K562 (cell line): Measurements from ENCODE around the gene KRTAP4-8. TPM values are rescaled to one million over a fixed set of nuclear protein-coding genes. Genes with fewer than 3 reads are reported as not detected.

Experiments used
- ARID1B ChIP-seq: fragments of 450-650 bp; IDR thresholded peaks from 2 replicates; pipeline ENCODE4 v1.6.1; 2016; ENCODE audit warnings: antibody characterized with exemption, mild to moderate bottlenecking, inconsistent platforms
- DPF2 ChIP-seq: fragments of 450-650 bp; IDR thresholded peaks from 2 replicates; pipeline ENCODE4 v1.6.1; 2016
- HDAC1 ChIP-seq, 2 experiments: fragments of 450-650 bp; IDR thresholded peaks; 2 replicates each; pipeline ENCODE4 v1.6.1; 2016 to 2017; ENCODE audit warnings: inconsistent platforms in 1 of 2, mild to moderate bottlenecking in 1 of 2, moderate library complexity in 1 of 2
- LEF1 ChIP-seq: fragments of 450-650 bp; IDR thresholded peaks from 2 replicates; pipeline ENCODE4 v1.6.1; 2016; ENCODE audit warnings: mild to moderate bottlenecking
- MCM3 ChIP-seq: fragments of 450-650 bp; IDR thresholded peaks from 2 replicates; pipeline ENCODE4 v1.6.1; 2016
- MYC ChIP-seq, 2 experiments: fragments of 250-450 bp in 1 of 2; sonication (Bioruptor Pico) in 1 of 2; IDR thresholded peaks; 2 replicates each; pipeline versions ENCODE4 v1.5.1 to v1.6.1; 2012 to 2021; ENCODE audit warnings: low read depth in 2 of 2, borderline replicate concordance in 1 of 2, improper control_type of control experiment in 1 of 2, low read length in 1 of 2, mild to moderate bottlenecking in 1 of 2, moderate library complexity in 1 of 2
- RBM15 ChIP-seq: fragments of 200-400 bp; formaldehyde crosslinking; IDR thresholded peaks from 2 replicates; pipeline ENCODE4 v1.6.1; 2018; ENCODE audit warnings: mild to moderate bottlenecking, low read length, moderate library complexity; ENCODE audit not compliant: insufficient read depth
- RCOR1 ChIP-seq, 2 experiments: IDR thresholded peaks; 2 replicates each; pipeline ENCODE4 v1.6.1; 2012; ENCODE audit warnings: low read depth in 2 of 2, low read length in 2 of 2, borderline replicate concordance in 1 of 2, improper control_type of control experiment in 1 of 2
- SRSF9 ChIP-seq: fragments of 200-400 bp; formaldehyde crosslinking; IDR thresholded peaks from 2 replicates; pipeline ENCODE4 v1.6.1; 2017; ENCODE audit warnings: low read depth, low read length, borderline replicate concordance
- ZBTB17 ChIP-seq: fragments of 450-650 bp; formaldehyde crosslinking; IDR thresholded peaks from 2 replicates; pipeline ENCODE4 v1.4.0; 2020; ENCODE audit warnings: mild to moderate bottlenecking
- ZNF766 ChIP-seq: fragments of 200-800 bp; sonication (Bioruptor generic); conservative IDR thresholded peaks from 2 replicates; pipeline ENCODE4 v1.6.1; 2016; ENCODE audit warnings: missing genetic modification characterization, missing compliant biosample characterization
- polyA plus RNA-seq, 8 experiments: library from polyadenylated mRNA; depleted of rRNA in 4 of 8; stranded (reverse) in 5 of 8; unstranded in 3 of 8; fragments of >200 nt; fragmentation: Nextera tagmentation in 2 of 8; fragmentation: Illumina TruSeq in 1 of 8; extraction: Ambion mirVana in 2 of 8; extraction: Trizol in 1 of 8; gene quantifications; 2 replicates each; pipeline versions ENCODE4 v1.2.1 to v1.2.3, GENCODE V29; 2011 to 2014; ENCODE audit warnings: inconsistent platforms in 1 of 8, missing spikeins in 1 of 8
- total RNA-seq, 7 experiments: library from RNA; depleted of rRNA in 6 of 7; stranded (reverse); fragments of >200 nt in 6 of 7; fragmentation: Illumina TruSeq in 2 of 7; extraction: Trizol in 2 of 7; gene quantifications; 2 replicates each; pipeline versions ENCODE4 v1.2.1 to v1.2.3, GENCODE V29; 2011 to 2021; ENCODE audit warnings: low replicate concordance in 1 of 7
- TF ChIP-seq, protein P1 (sequence below): fragments of 250-450 bp; sonication (Bioruptor Pico); IDR thresholded peaks from 2 replicates; pipeline ENCODE4 v1.4.0; 2020; ENCODE audit warnings: borderline replicate concordance
- TF ChIP-seq, protein P2 (sequence below): fragments of 250-450 bp; sonication (Bioruptor Pico); IDR thresholded peaks from 2 replicates; pipeline ENCODE4 v1.5.0; 2020; ENCODE audit warnings: mild to moderate bottlenecking, borderline replicate concordance
- TF ChIP-seq, protein P3 (sequence below): sonication (generic); formaldehyde crosslinking; IDR thresholded peaks from 2 replicates; pipeline ENCODE4 v1.9.0; 2022; ENCODE audit warnings: mild to moderate bottlenecking, missing genetic modification reagents
- TF ChIP-seq, protein P4 (sequence below): fragments of 450-650 bp; formaldehyde crosslinking; IDR thresholded peaks from 2 replicates; pipeline ENCODE4 v1.4.0; 2022; ENCODE audit warnings: mild to moderate bottlenecking, moderate library complexity
- TF ChIP-seq, protein P5 (sequence below): fragments of 250-450 bp; sonication (Bioruptor Pico); IDR thresholded peaks from 2 replicates; pipeline ENCODE4 v1.4.0; 2020; ENCODE audit warnings: mild to moderate bottlenecking, moderate library complexity
- TF ChIP-seq, protein P6 (sequence below): fragments of 450-650 bp; formaldehyde crosslinking; conservative IDR thresholded peaks from 2 replicates; pipeline ENCODE4 v1.4.0; 2022; ENCODE audit warnings: mild to moderate bottlenecking, missing genetic modification characterization

The KRTAP4-8 gene
- total and polyA plus RNA-seq, 9 of the 15 experiments (the other 6 are each of a cell fraction or from before 2014, with no cell fraction given): not detected

DNA sequence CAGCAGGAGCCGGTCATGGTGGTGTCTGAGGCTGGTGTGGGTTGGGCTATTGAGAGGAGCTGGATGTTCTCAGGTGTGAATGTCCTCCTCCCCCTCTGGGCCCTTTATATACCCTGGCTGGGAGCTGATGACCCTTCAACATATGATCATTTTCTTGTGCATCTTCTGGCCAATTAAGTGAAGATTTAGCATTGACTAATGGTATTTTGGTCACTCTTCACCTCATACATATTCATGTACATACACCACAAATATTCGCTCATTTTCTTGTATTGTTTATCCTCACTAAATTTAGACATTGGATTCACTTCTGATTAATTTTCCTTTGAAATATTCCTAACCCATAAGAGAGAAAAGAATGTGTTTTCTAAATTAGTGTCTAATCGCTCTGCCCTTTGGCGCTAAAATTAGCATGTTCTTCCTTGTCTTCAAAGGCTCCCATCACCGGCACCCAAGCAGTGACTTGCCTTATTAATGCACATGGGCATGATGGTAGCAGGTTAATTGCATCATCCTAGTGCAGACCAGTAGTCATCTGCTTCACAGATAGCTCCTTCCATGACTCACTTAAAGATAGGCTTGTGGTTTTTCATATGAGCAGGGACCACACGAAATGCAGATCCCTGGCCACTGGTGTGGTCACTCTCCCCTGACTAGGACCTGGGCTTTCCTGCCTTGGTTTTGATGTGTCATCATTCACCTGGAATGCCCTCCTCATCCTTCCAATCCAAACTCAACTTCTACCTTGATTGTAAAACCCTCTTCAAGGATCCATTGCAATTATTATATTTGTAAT is 31.9 kb downstream of the KRTAP4-8 start, which contains the start of gene KRTAP2-4 (continued):
- TF ChIP-seq ZNF766 (peak; percentile 74; the same call in 1 of the 2 replicates), RCOR1 (IDR thresholded peaks at IDR 0.05; ENCODE audit: borderline replicate concordance in 1 of 2, low read depth in 2 of 2, low read length in 2 of 2) (peak in 1 of 2 experiments; percentile 61; a peak in 1 of 4 replicates), HDAC1 (IDR thresholded peaks at IDR 0.05) (no peak), MCM3 (no peak), MYC (IDR thresholded peaks at IDR 0.05; ENCODE audit: low read depth, low read length) (peak; percentile 73), MYC (CRISPR knock-in tag; IDR thresholded peaks at IDR 0.05; ENCODE audit: borderline replicate concordance, low read depth) (no peak), ARID1B (peak; percentile 82), DPF2 (peak; percentile 73), ZBTB17 (CRISPR knock-in tag) (no peak), RBM15 (no peak), SRSF9 (no peak), LEF1 (peak; percentile 47; the same call in 1 of the 2 replicates)
- TF ChIP-seq, protein P1, sequence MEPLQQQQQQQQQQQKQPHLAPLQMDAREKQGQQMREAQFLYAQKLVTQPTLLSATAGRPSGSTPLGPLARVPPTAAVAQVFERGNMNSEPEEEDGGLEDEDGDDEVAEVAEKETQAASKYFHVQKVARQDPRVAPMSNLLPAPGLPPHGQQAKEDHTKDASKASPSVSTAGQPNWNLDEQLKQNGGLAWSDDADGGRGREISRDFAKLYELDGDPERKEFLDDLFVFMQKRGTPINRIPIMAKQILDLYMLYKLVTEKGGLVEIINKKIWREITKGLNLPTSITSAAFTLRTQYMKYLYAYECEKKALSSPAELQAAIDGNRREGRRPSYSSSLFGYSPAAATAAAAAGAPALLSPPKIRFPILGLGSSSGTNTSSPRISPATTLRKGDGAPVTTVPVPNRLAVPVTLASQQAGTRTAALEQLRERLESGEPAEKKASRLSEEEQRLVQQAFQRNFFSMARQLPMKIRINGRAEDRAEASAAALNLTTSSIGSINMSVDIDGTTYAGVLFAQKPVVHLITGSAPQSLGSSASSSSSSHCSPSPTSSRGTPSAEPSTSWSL (CRISPR knock-in tag): no peak
- TF ChIP-seq, protein P2, sequence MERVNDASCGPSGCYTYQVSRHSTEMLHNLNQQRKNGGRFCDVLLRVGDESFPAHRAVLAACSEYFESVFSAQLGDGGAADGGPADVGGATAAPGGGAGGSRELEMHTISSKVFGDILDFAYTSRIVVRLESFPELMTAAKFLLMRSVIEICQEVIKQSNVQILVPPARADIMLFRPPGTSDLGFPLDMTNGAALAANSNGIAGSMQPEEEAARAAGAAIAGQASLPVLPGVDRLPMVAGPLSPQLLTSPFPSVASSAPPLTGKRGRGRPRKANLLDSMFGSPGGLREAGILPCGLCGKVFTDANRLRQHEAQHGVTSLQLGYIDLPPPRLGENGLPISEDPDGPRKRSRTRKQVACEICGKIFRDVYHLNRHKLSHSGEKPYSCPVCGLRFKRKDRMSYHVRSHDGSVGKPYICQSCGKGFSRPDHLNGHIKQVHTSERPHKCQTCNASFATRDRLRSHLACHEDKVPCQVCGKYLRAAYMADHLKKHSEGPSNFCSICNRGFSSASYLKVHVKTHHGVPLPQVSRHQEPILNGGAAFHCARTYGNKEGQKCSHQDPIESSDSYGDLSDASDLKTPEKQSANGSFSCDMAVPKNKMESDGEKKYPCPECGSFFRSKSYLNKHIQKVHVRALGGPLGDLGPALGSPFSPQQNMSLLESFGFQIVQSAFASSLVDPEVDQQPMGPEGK: no peak
- TF ChIP-seq, protein P3, sequence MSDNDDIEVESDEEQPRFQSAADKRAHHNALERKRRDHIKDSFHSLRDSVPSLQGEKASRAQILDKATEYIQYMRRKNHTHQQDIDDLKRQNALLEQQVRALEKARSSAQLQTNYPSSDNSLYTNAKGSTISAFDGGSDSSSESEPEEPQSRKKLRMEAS (CRISPR knock-in tag): no peak
- TF ChIP-seq, protein P4, sequence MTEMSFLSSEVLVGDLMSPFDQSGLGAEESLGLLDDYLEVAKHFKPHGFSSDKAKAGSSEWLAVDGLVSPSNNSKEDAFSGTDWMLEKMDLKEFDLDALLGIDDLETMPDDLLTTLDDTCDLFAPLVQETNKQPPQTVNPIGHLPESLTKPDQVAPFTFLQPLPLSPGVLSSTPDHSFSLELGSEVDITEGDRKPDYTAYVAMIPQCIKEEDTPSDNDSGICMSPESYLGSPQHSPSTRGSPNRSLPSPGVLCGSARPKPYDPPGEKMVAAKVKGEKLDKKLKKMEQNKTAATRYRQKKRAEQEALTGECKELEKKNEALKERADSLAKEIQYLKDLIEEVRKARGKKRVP (CRISPR knock-in tag): peak; percentile 98
- TF ChIP-seq, protein P5, sequence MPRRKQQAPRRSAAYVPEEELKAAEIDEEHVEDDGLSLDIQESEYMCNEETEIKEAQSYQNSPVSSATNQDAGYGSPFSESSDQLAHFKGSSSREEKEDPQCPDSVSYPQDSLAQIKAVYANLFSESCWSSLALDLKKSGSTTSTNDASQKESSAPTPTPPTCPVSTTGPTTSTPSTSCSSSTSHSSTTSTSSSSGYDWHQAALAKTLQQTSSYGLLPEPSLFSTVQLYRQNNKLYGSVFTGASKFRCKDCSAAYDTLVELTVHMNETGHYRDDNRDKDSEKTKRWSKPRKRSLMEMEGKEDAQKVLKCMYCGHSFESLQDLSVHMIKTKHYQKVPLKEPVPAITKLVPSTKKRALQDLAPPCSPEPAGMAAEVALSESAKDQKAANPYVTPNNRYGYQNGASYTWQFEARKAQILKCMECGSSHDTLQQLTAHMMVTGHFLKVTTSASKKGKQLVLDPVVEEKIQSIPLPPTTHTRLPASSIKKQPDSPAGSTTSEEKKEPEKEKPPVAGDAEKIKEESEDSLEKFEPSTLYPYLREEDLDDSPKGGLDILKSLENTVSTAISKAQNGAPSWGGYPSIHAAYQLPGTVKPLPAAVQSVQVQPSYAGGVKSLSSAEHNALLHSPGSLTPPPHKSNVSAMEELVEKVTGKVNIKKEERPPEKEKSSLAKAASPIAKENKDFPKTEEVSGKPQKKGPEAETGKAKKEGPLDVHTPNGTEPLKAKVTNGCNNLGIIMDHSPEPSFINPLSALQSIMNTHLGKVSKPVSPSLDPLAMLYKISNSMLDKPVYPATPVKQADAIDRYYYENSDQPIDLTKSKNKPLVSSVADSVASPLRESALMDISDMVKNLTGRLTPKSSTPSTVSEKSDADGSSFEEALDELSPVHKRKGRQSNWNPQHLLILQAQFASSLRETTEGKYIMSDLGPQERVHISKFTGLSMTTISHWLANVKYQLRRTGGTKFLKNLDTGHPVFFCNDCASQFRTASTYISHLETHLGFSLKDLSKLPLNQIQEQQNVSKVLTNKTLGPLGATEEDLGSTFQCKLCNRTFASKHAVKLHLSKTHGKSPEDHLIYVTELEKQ: no peak
- TF ChIP-seq, protein P6, sequence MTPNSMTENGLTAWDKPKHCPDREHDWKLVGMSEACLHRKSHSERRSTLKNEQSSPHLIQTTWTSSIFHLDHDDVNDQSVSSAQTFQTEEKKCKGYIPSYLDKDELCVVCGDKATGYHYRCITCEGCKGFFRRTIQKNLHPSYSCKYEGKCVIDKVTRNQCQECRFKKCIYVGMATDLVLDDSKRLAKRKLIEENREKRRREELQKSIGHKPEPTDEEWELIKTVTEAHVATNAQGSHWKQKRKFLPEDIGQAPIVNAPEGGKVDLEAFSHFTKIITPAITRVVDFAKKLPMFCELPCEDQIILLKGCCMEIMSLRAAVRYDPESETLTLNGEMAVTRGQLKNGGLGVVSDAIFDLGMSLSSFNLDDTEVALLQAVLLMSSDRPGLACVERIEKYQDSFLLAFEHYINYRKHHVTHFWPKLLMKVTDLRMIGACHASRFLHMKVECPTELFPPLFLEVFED (CRISPR knock-in tag): no peak
